Fibroblast of gingiva (primary cell): ENCODE data around the gene FOXD1.
A peak's percentile ranks its signal among the peaks of the same experiment; 100 is the strongest.
"Not testable (repeated sequence)": the region's sequence is repeated elsewhere in the genome, so short reads cannot be mapped to it uniquely, and the experiment has no call there.

Experiments
- DNase-seq: peaks from one replicate; pipeline ENCODE4 v3.0.0-alpha.2; 2011; ENCODE audit warnings: low read depth

The FOXD1 gene

GRCh38 chr5:73415171-73415570 is 33.4 kb downstream of the FOXD1 start:
- no peak for DNase-seq

GRCh38 chr5:73412597-73412988 is 36.0 kb downstream of the FOXD1 start:
- no peak for DNase-seq

GRCh38 chr5:73411936-73412596 is 36.5 kb downstream of the FOXD1 start:
- DNase-seq: no peak

GRCh38 chr5:73409927-73410326 is 38.6 kb downstream of the FOXD1 start:
- not testable (repeated sequence) for DNase-seq

DNA sequence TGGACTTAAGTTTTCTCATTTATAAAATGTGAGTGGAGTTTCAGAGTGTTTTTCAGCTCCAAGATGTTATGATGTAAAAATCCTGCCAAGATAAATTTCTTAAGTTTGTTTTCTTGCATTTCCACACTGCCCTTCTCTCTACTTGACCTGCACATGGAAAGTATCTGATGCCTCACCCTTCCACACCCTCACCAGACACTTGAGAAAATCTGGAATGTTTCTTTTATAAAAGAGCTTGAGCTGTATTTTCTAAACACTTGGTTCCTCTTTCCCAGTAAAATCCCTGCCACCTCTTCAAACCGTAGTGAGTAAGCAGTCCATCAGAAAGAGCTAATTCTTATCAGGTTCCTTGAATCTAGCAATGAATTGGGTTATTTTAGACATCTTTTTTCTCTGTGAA is 42.9 kb downstream of the FOXD1 start:
- DNase-seq: peak; percentile 39

- DNase-seq: no peak
Measured at GRCh38 chr5:73399775-73400174, 48.8 kb downstream of the FOXD1 start.
